Measurements from ENCODE around the gene CSPG4. TPM values are rescaled to one million over a fixed set of nuclear protein-coding genes. Genes with fewer than 3 reads are reported as not detected.
"Not testable (repeated sequence)": the region's sequence is repeated elsewhere in the genome, so short reads cannot be mapped to it uniquely, and the experiment has no call there.

The CSPG4 gene
- total RNA-seq, 5 donors from 2014 or later (not counting 1 experiment from before 2014, with no cell fraction given) = 0.06 to 0.07 (median 0.06) TPM; not detected in 2

DNA sequence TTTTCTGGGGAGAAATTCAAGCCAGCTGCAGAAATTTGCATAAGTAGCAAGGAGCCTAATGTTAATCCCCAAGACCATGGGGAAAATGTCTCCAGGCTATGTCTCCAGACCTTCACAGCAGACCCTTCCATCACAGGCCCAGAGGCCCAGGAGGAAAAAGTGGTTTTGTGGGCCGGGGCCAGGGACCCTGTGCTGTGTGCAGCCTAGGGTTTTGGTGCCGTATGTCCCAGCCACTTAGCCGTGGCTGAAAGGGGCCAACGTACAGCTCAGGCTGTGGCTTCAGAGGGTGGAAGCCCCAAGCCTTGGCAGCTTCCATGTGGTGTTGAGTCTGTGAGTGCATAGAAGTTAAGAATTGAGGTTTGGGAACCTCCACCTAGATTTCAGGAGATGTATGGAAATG, 29.7 kb upstream of the CSPG4 start:
- H3K27me3 Mint-ChIP-seq; H3K27ac Mint-ChIP-seq; DNase-seq; H3K4me3 ChIP-seq (ENCODE audit: control insufficient read depth in 1 of 2, extremely low read depth in 1 of 2, low read length in 1 of 2); CTCF ChIA-PET; H3K4me3 Mint-ChIP-seq; H3K9me3 ChIP-seq; H3K36me3 ChIP-seq (ENCODE audit: control insufficient read depth in 2 of 2, extremely low read depth in 1 of 2, insufficient read depth in 1 of 2, low read length in 1 of 2); ATAC-seq (replicated peaks in 1 of 4); POLR2A ChIA-PET; H3K36me3 Mint-ChIP-seq; H3K27ac ChIP-seq (ENCODE audit: low read length); H3K9me3 Mint-ChIP-seq: not testable (repeated sequence)
- peaks cover 0 to 29% of the 10 kb centered on the region in 2 experiments for H3K27me3 ChIP-seq (replicated peaks in 1 of 2; ENCODE audit: control insufficient read depth in 2 of 2, extremely low read depth in 1 of 2, insufficient read depth in 2 of 2, low read length in 1 of 2)
- 86% methylated on average over 4 of the region's 4 CpGs for WGBS (ENCODE audit: insufficient coverage)
- peaks cover 0 to 19% of the 10 kb centered on the region in 2 experiments for H3K4me1 ChIP-seq (ENCODE audit: control insufficient read depth in 1 of 2, extremely low read depth in 1 of 2, insufficient read depth in 2 of 2, low read length in 2 of 2)
- H3K4me1 Mint-ChIP-seq = peaks cover 12 to 14% (median 13%) of the 10 kb centered on the region in 3 donors

GRCh38 chr15:75739791-75740190, 27.1 kb upstream of the CSPG4 start:
- ChIA-PET CTCF (no interaction called here), POLR2A (no interaction called here)
- Histone ChIP-seq H3K9me3 (no peaks in the 10 kb centered on the region), H3K4me3 (ENCODE audit: control insufficient read depth in 1 of 2, extremely low read depth in 1 of 2, low read length in 1 of 2) (no peak overlapping the region), H3K4me1 (ENCODE audit: control insufficient read depth in 1 of 2, extremely low read depth in 1 of 2, insufficient read depth in 2 of 2, low read length in 2 of 2) (peaks cover 0 to 19% of the 10 kb centered on the region in 2 experiments), H3K36me3 (ENCODE audit: control insufficient read depth in 2 of 2, extremely low read depth in 1 of 2, insufficient read depth in 1 of 2, low read length in 1 of 2) (no peaks in the 10 kb centered on the region), H3K27me3 (replicated peaks in 1 of 2; ENCODE audit: control insufficient read depth in 2 of 2, extremely low read depth in 1 of 2, insufficient read depth in 2 of 2, low read length in 1 of 2) (peaks cover 0 to 29% of the 10 kb centered on the region in 2 experiments), H3K27ac (ENCODE audit: low read length) (no peak overlapping the region)
- H3K27me3 Mint-ChIP-seq = peaks cover 0 to 3% of the 10 kb centered on the region in 2 donors
- H3K27ac Mint-ChIP-seq = no peak overlapping the region
- DNase-seq (no peak), ATAC-seq (replicated peaks in 1 of 4) (no peak)
- H3K4me3 Mint-ChIP-seq = peak overlapping the region; percentile 80 to 85 (median 84)
- no peaks in the 10 kb centered on the region for H3K36me3 Mint-ChIP-seq
- 100% methylated on average over 2 of the region's 5 CpGs for WGBS (ENCODE audit: insufficient coverage)
- peaks cover 12 to 19% (median 16%) of the 10 kb centered on the region in 3 donors for H3K4me1 Mint-ChIP-seq
- H3K9me3 Mint-ChIP-seq = no peaks in the 10 kb centered on the region

GRCh38 chr15:75738647-75739325, 26.1 kb upstream of the CSPG4 start:
- Mint-ChIP-seq H3K27me3 (peaks cover 0 to 3% of the 10 kb centered on the region in 2 donors), H3K27ac (peak overlapping the region in 1 of 2 donors; percentile 48), H3K9me3 (no peaks in the 10 kb centered on the region), H3K4me3 (peak overlapping the region; percentile 80 to 85 (median 84)), H3K4me1 (peaks cover 12 to 19% (median 16%) of the 10 kb centered on the region in 3 donors), H3K36me3 (no peaks in the 10 kb centered on the region)
- Histone ChIP-seq H3K4me3 (ENCODE audit: control insufficient read depth in 1 of 2, extremely low read depth in 1 of 2, low read length in 1 of 2) (peak overlapping the region; percentile 66 to 73), H3K4me1 (ENCODE audit: control insufficient read depth in 1 of 2, extremely low read depth in 1 of 2, insufficient read depth in 2 of 2, low read length in 2 of 2) (peaks cover 0 to 19% of the 10 kb centered on the region in 2 experiments), H3K27ac (ENCODE audit: low read length) (peak overlapping the region; percentile 24), H3K9me3 (no peaks in the 10 kb centered on the region), H3K27me3 (replicated peaks in 1 of 2; ENCODE audit: control insufficient read depth in 2 of 2, extremely low read depth in 1 of 2, insufficient read depth in 2 of 2, low read length in 1 of 2) (peaks cover 0 to 36% of the 10 kb centered on the region in 2 experiments), H3K36me3 (ENCODE audit: control insufficient read depth in 2 of 2, extremely low read depth in 1 of 2, insufficient read depth in 1 of 2, low read length in 1 of 2) (no peaks in the 10 kb centered on the region)
- ATAC-seq (replicated peaks in 1 of 4) (peak; percentile 93 to 98 (median 97)), DNase-seq (peak; percentile 63 to 92 (median 82))
- WGBS (ENCODE audit: insufficient coverage) = 3% methylated on average over 43 of the region's 54 CpGs
- ChIA-PET CTCF (interaction anchor here in 1 of 2 donors (0.6 kb wide), 2 partner anchors 66 to 131 kb away, joined by 3 read pairs; no protein-coding TSS in a partner anchor), POLR2A (interaction anchor here (0.5 to 0.6 kb wide), 2 partner anchors 20 to 119 kb away, joined by 3 read pairs; no protein-coding TSS in a partner anchor)

DNA sequence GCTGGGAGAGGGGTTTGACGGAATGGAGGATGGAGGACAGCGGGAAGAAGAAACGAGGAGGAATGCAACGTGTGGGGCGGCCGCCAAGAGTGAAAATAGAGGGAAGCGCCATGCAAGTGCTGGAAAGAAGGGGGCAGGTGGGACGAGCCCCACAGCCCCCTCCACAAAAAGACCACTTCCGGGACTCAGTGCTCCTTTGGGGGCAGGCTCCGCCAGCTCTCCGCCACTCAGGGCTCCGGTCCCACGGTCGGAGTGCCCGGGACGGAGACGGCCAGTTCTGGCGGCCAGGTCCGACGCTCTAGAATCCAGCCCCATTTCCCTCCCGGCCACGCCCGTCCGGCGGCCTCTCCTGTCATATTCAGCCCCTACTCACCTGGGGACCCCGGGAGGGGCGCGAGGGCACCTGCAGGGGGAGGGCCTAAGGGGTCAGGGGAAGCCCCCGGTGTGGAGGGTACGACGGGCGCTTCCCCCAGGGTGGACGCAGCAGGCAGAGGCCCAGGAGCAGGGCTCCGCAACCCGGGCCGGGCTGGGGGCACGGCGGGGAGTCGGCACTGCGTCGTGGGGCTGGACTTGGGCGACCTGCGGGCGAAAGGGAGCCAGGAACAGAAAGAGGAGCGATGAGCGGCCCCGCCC, 25.5 kb upstream of the CSPG4 start:
- peak overlapping the region; percentile 80 to 85 (median 84) for H3K4me3 Mint-ChIP-seq
- ChIA-PET CTCF (interaction anchor here in 1 of 2 donors (0.6 kb wide), 1 partner anchor 132 kb away, joined by 3 read pairs; no protein-coding TSS in a partner anchor), POLR2A (interaction anchor here (0.5 to 0.6 kb wide), 2 partner anchors 19 to 118 kb away, joined by 3 read pairs; no protein-coding TSS in a partner anchor)
- H3K4me1 Mint-ChIP-seq = peaks cover 12 to 22% (median 16%) of the 10 kb centered on the region in 3 donors
- 4% methylated on average over 30 of the region's 47 CpGs for WGBS (ENCODE audit: insufficient coverage)
- Histone ChIP-seq H3K4me1 (ENCODE audit: control insufficient read depth in 1 of 2, extremely low read depth in 1 of 2, insufficient read depth in 2 of 2, low read length in 2 of 2) (peaks cover 0 to 19% of the 10 kb centered on the region in 2 experiments), H3K9me3 (no peaks in the 10 kb centered on the region), H3K36me3 (ENCODE audit: control insufficient read depth in 2 of 2, extremely low read depth in 1 of 2, insufficient read depth in 1 of 2, low read length in 1 of 2) (no peaks in the 10 kb centered on the region), H3K27ac (ENCODE audit: low read length) (no peak overlapping the region), H3K4me3 (ENCODE audit: control insufficient read depth in 1 of 2, extremely low read depth in 1 of 2, low read length in 1 of 2) (peak overlapping the region; percentile 66 to 73), H3K27me3 (replicated peaks in 1 of 2; ENCODE audit: control insufficient read depth in 2 of 2, extremely low read depth in 1 of 2, insufficient read depth in 2 of 2, low read length in 1 of 2) (peaks cover 0 to 40% of the 10 kb centered on the region in 2 experiments)
- no peaks in the 10 kb centered on the region for H3K36me3 Mint-ChIP-seq
- no peak for ATAC-seq (replicated peaks in 1 of 4)
- peak in 1 of 35 experiments; percentile 7 for DNase-seq
- H3K9me3 Mint-ChIP-seq = no peaks in the 10 kb centered on the region
- H3K27me3 Mint-ChIP-seq = peaks cover 0 to 3% of the 10 kb centered on the region in 2 donors
- peak overlapping the region in 1 of 2 donors; percentile 52 for H3K27ac Mint-ChIP-seq

- not testable (repeated sequence) for H3K36me3 ChIP-seq (ENCODE audit: control insufficient read depth in 2 of 2, extremely low read depth in 1 of 2, insufficient read depth in 1 of 2, low read length in 1 of 2); H3K27me3 Mint-ChIP-seq
These were observed 24.7 kb upstream of the CSPG4 start for GRCh38 chr15:75737116-75738013.

More at GRCh38 chr15:75737116-75738013, 24.7 kb upstream of the CSPG4 start:
- Histone ChIP-seq H3K27me3 (replicated peaks in 1 of 2; ENCODE audit: control insufficient read depth in 2 of 2, extremely low read depth in 1 of 2, insufficient read depth in 2 of 2, low read length in 1 of 2) (peaks cover 0 to 43% of the 10 kb centered on the region in 2 experiments), H3K4me3 (ENCODE audit: control insufficient read depth in 1 of 2, extremely low read depth in 1 of 2, low read length in 1 of 2) (peak overlapping the region in 1 of 2 donors; percentile 73), H3K4me1 (ENCODE audit: control insufficient read depth in 1 of 2, extremely low read depth in 1 of 2, insufficient read depth in 2 of 2, low read length in 2 of 2) (peaks cover 0 to 25% of the 10 kb centered on the region in 2 experiments)
- H3K27ac ChIP-seq (ENCODE audit: low read length); H3K9me3 Mint-ChIP-seq; H3K36me3 Mint-ChIP-seq; CTCF ChIA-PET; DNase-seq; ATAC-seq (replicated peaks in 1 of 4); POLR2A ChIA-PET; H3K9me3 ChIP-seq: not testable (repeated sequence)
- 100% methylated on average over 6 of the region's 14 CpGs for WGBS (ENCODE audit: insufficient coverage)
- H3K4me1 Mint-ChIP-seq = peaks cover 17 to 29% (median 22%) of the 10 kb centered on the region in 3 donors
- peak overlapping the region in 1 of 2 donors; percentile 52 for H3K27ac Mint-ChIP-seq
- H3K4me3 Mint-ChIP-seq = peak overlapping the region; percentile 80 to 85 (median 84)

Measured in T-cell (primary cell).